B cell (primary cell): ENCODE data around the gene FZD10. TPM values are rescaled to one million over a fixed set of nuclear protein-coding genes. Genes with fewer than 3 reads are reported as not detected.

Experiments
- ATAC-seq: fragments of 200-7000 bp; cut with Tn5 transposase; one replicate; pipeline ENCODE4 v1.10.0; 2021; ENCODE audit warnings: low read depth, mild to moderate bottlenecking, moderate number of reproducible peaks, moderate library complexity
- CTCF ChIA-PET: fragments of 350-600 bp; sonication (Branson Sonifier 250); formaldehyde crosslinking; loops from one replicate; lab custom pipeline; 2021; ENCODE audit warnings: antibody characterized with exemption, inconsistent platforms; lab: Charles Lee
- POLR2A ChIA-PET: fragments of 350-600 bp; sonication (Branson Sonifier 250); formaldehyde crosslinking; loops from one replicate; lab custom pipeline; 2021; ENCODE audit warnings: antibody characterized with exemption; lab: Charles Lee
- DNase-seq: peaks from one replicate; pipeline ENCODE4 v3.0.0; 2013
- H2AFZ ChIP-seq: 2 replicates; pipeline ENCODE4 v1.6.1; 2012; ENCODE audit warnings: mild to moderate bottlenecking, low read depth, low read length; ENCODE audit not compliant: insufficient read depth, poor library complexity, severe bottlenecking
- H3K27ac ChIP-seq, 2 donors: 1 replicate in 1 of 2; 2 replicates in 1 of 2; pipeline ENCODE4 v1.5.1; 2012 to 2013; ENCODE audit warnings: low read length in 2 of 2, mild to moderate bottlenecking in 2 of 2, moderate library complexity in 1 of 2
- H3K27me3 ChIP-seq, 4 experiments: fragments of 200-600 bp in 1 of 4; sonication (generic) in 1 of 4; replicated peaks in 1 of 4; 1 replicate in 2 of 4; 2 replicates in 2 of 4; pipeline versions ENCODE4 v1.6.1 to v1.7.0; 2013 to 2016; ENCODE audit warnings: low read length in 3 of 4, mild to moderate bottlenecking in 2 of 4, mixed read lengths in 1 of 4, moderate library complexity in 1 of 4; ENCODE audit not compliant: insufficient read depth in 4 of 4, control insufficient read depth in 3 of 4; ENCODE audit errors: control extremely low read depth in 1 of 4
- H3K36me3 ChIP-seq, 2 experiments: replicated peaks in 1 of 2; 1 replicate in 1 of 2; 2 replicates in 1 of 2; pipeline versions ENCODE4 v1.6.1 to v1.7.1; 2013; ENCODE audit warnings: low read length in 1 of 2; ENCODE audit not compliant: insufficient read depth in 2 of 2, control insufficient read depth in 1 of 2; ENCODE audit errors: control extremely low read depth in 1 of 2, extremely low read depth in 1 of 2
- H3K4me1 ChIP-seq, 2 donors: fragments of 200-600 bp in 1 of 2; sonication (generic) in 1 of 2; 1 replicate in 1 of 2; 2 replicates in 1 of 2; pipeline versions ENCODE4 v1.5.1 to v1.6.1; 2013 to 2017; ENCODE audit warnings: low read length in 2 of 2; ENCODE audit not compliant: control insufficient read depth in 2 of 2, insufficient read depth in 2 of 2
- H3K4me2 ChIP-seq: replicated peaks from 2 replicates; pipeline ENCODE3; 2012; ENCODE audit warnings: mild to moderate bottlenecking, low read depth, low read length; ENCODE audit not compliant: poor library complexity, severe bottlenecking
- H3K4me3 ChIP-seq, 5 experiments: fragments of 200-600 bp in 1 of 5; sonication (generic) in 1 of 5; 1 replicate in 3 of 5; 2 replicates in 2 of 5; pipeline versions ENCODE4 v1.5.1 to v1.7.0; 2011 to 2016; ENCODE audit warnings: low read length in 4 of 5, mild to moderate bottlenecking in 4 of 5, low read depth in 2 of 5, control low read depth in 1 of 5, moderate library complexity in 1 of 5; ENCODE audit not compliant: insufficient read depth in 1 of 5; ENCODE audit errors: control extremely low read depth in 1 of 5, extremely low read depth in 1 of 5
- H3K79me2 ChIP-seq: fragments of 200-600 bp; sonication (generic); one replicate; pipeline ENCODE4 v1.6.0; 2016; ENCODE audit warnings: low read length; ENCODE audit not compliant: control insufficient read depth, insufficient read depth
- H3K9ac ChIP-seq: fragments of 200-600 bp; sonication (generic); 2 replicates; pipeline ENCODE4 v1.6.1; 2017; ENCODE audit warnings: mild to moderate bottlenecking, low read length, moderate library complexity
- H3K9me3 ChIP-seq, 3 donors: one replicate each; pipeline versions ENCODE4 v1.6.1 to v1.7.1; 2013; ENCODE audit warnings: low read length in 2 of 3; ENCODE audit not compliant: control insufficient read depth in 2 of 3, insufficient read depth in 1 of 3; ENCODE audit errors: control extremely low read depth in 1 of 3
- H4K20me1 ChIP-seq: 2 replicates; pipeline ENCODE4 v1.6.0; 2012; ENCODE audit warnings: mild to moderate bottlenecking, low read length; ENCODE audit not compliant: insufficient read depth, control insufficient read depth, poor library complexity, severe bottlenecking
- H3K27ac Mint-ChIP-seq: one replicate; pipeline ENCODE4 v1.8.0; 2021; ENCODE audit warnings: mixed read lengths
- H3K27me3 Mint-ChIP-seq: one replicate; pipeline ENCODE4 v1.8.0; 2021; ENCODE audit warnings: mixed read lengths
- H3K4me1 Mint-ChIP-seq: one replicate; pipeline ENCODE4 v1.8.0; 2021; ENCODE audit warnings: mixed read lengths
- H3K4me3 Mint-ChIP-seq: one replicate; pipeline ENCODE4 v1.8.0; 2021; ENCODE audit warnings: mixed read lengths
- H3K9me3 Mint-ChIP-seq: one replicate; pipeline ENCODE4 v1.8.0; 2022; ENCODE audit warnings: mixed read lengths; ENCODE audit not compliant: insufficient read depth
- CTCF ChIP-seq: fragments of 200-600 bp; IDR thresholded peaks from one replicate; pipeline ENCODE4 v1.8.0; 2022; ENCODE audit warnings: antibody characterized with exemption, mild to moderate bottlenecking
- EZH2 ChIP-seq: IDR thresholded peaks from 2 replicates; pipeline ENCODE4 v1.6.1; 2012; ENCODE audit warnings: borderline replicate concordance, low read depth, mild to moderate bottlenecking, moderate library complexity, low read length; ENCODE audit not compliant: insufficient read depth, poor library complexity, severe bottlenecking
- WGBS: methylation state at CpG from one replicate; pipeline ENCODE4 v1.1.5; 2013; ENCODE audit warnings: missing lambda C conversion rate; ENCODE audit not compliant: insufficient coverage; 5-methylcytosine and 5-hydroxymethylcytosine counted together
- intact Hi-C: fragments of 100-400 bp; cut with micrococcal nuclease; formaldehyde crosslinking; loops from one replicate; pipeline ENCODE4 v1.10.0; 2022
- polyA plus RNA-seq: library from polyadenylated mRNA; depleted of rRNA; stranded (reverse); fragments of >200 nt; gene quantifications from 2 replicates; pipeline ENCODE4 v1.2.3, GENCODE V29; 2012
- total RNA-seq, 2 donors: library from RNA; stranded (reverse); fragments of 120-200 nt in 1 of 2; gene quantifications; 1 replicate in 1 of 2; 2 replicates in 1 of 2; pipeline versions ENCODE4 v1.2.3 to v1.2.4, GENCODE V29; 2013 to 2022

FZD10 gene
- total and polyA plus RNA-seq, 2 donors (not counting 1 experiment from before 2014, with no cell fraction given) = not detected

- no peak overlapping the region for H3K27ac Mint-ChIP-seq
- H3K36me3 ChIP-seq = no peaks in the 10 kb centered on the region
- H3K9me3 ChIP-seq = peaks cover 0 to 29% (median 0%) of the 10 kb centered on the region in 3 donors
- CTCF ChIA-PET = interaction anchor here (0.7 kb wide), 1 partner anchor 651 kb away, joined by 3 read pairs; no protein-coding TSS in a partner anchor
- H3K4me2 ChIP-seq = no peak overlapping the region
- DNase-seq = no peak
- H3K4me3 ChIP-seq = no peak overlapping the region
- no peaks in the 10 kb centered on the region for H3K79me2 ChIP-seq
- peaks cover 0 to 5% (median 0%) of the 10 kb centered on the region in 4 experiments for H3K27me3 ChIP-seq
- ATAC-seq = no peak
- H3K9ac ChIP-seq = no peak overlapping the region
- POLR2A ChIA-PET = no interaction called here
- TF ChIP-seq CTCF (no peak), EZH2 (no peak)
- H3K4me3 Mint-ChIP-seq = no peak overlapping the region
- H3K9me3 Mint-ChIP-seq = peaks cover 4% of the 10 kb centered on the region
- H3K4me1 ChIP-seq = no peaks in the 10 kb centered on the region
- H3K27ac ChIP-seq = no peak overlapping the region
- no peaks in the 10 kb centered on the region for H3K4me1 Mint-ChIP-seq
- 58% methylated on average over 26 of the region's 26 CpGs for WGBS
- H4K20me1 ChIP-seq = no peaks in the 10 kb centered on the region
- peaks cover 3% of the 10 kb centered on the region for H3K27me3 Mint-ChIP-seq
- no peak overlapping the region for H2AFZ ChIP-seq
- intact Hi-C loops = no loop called here
Observed at GRCh38 chr12:130137040-130138018, 24.9 kb upstream of the FZD10 start.

- Mint-ChIP-seq H3K27me3 (peaks cover 3% of the 10 kb centered on the region), H3K9me3 (peaks cover 4% of the 10 kb centered on the region), H3K4me3 (no peak overlapping the region), H3K27ac (no peak overlapping the region), H3K4me1 (no peaks in the 10 kb centered on the region)
- Histone ChIP-seq H3K9ac (no peak overlapping the region), H3K4me2 (no peak overlapping the region), H3K79me2 (no peaks in the 10 kb centered on the region), H3K4me1 (no peaks in the 10 kb centered on the region), H2AFZ (no peak overlapping the region), H3K9me3 (peaks cover 0 to 27% (median 0%) of the 10 kb centered on the region in 3 donors), H4K20me1 (no peaks in the 10 kb centered on the region), H3K27me3 (peaks cover 0 to 5% (median 0%) of the 10 kb centered on the region in 4 experiments), H3K4me3 (no peak overlapping the region), H3K27ac (no peak overlapping the region), H3K36me3 (no peaks in the 10 kb centered on the region)
- ChIA-PET CTCF (interaction anchor here (0.7 kb wide), 1 partner anchor 650 kb away, joined by 3 read pairs; no protein-coding TSS in a partner anchor), POLR2A (no interaction called here)
- no peak for TF ChIP-seq EZH2
- no peak for TF ChIP-seq CTCF
- intact Hi-C loops = no loop called here
- DNase-seq (no peak), ATAC-seq (no peak)
- WGBS = 96% methylated on average over 17 of the region's 20 CpGs
Observed at GRCh38 chr12:130138478-130138877, 23.8 kb upstream of the FZD10 start.
